SK-N-SH (cell line): ENCODE results near the gene SYNE1. TPM values are rescaled to one million over a fixed set of nuclear protein-coding genes. Genes with fewer than 3 reads are reported as not detected.

Source experiments
- CTCF ChIA-PET: fragments of 300-600, 350-600 bp; formaldehyde crosslinking; extraction: SDS; loops from one replicate; lab custom pipeline; 2021; lab: Yijun Ruan, JAX
- POLR2A ChIA-PET: fragments of 350-600 bp; sonication (Branson Sonifier 250); formaldehyde crosslinking; extraction: SDS; loops from one replicate; lab custom pipeline; 2020; ENCODE audit warnings: antibody characterized with exemption, inconsistent platforms; lab: Yijun Ruan, JAX
- DNase-seq: peaks from one replicate; pipeline ENCODE4 v3.0.0; 2012
- H2AFZ ChIP-seq: fragments of 200-600 bp; sonication (generic); 2 replicates; pipeline ENCODE4 v1.8.1; 2016; ENCODE audit warnings: antibody characterized with exemption, mild to moderate bottlenecking, low read depth
- H3F3A ChIP-seq: fragments of 200-600 bp; sonication (generic); replicated peaks from 2 replicates; pipeline ENCODE3; 2016; ENCODE audit warnings: antibody characterized with exemption, mild to moderate bottlenecking; ENCODE audit not compliant: insufficient read depth
- H3K27ac ChIP-seq, 2 experiments: fragments of 200-500 bp in 1 of 2; fragments of 200-600 bp in 1 of 2; sonication (Bioruptor generic) in 1 of 2; sonication (generic), shearing (Covaris generic) in 1 of 2; 2 replicates each; pipeline versions ENCODE4 v1.5.1 to v1.6.1; 2014 to 2016; ENCODE audit warnings: low read depth in 2 of 2, inconsistent platforms in 1 of 2, low read length in 1 of 2, mild to moderate bottlenecking in 1 of 2, mixed read lengths in 1 of 2
- H3K27me3 ChIP-seq: fragments of 200-600 bp; sonication (generic), shearing (Covaris generic); 2 replicates; pipeline ENCODE4 v1.6.1; 2016; ENCODE audit warnings: mixed run types; ENCODE audit not compliant: insufficient read depth
- H3K36me3 ChIP-seq, 2 experiments: fragments of 200-500 bp in 1 of 2; fragments of 200-600 bp in 1 of 2; sonication (Bioruptor generic) in 1 of 2; sonication (generic) in 1 of 2; replicated peaks in 1 of 2; 2 replicates each; pipeline versions ENCODE3 to v1.5.1; 2014 to 2016; ENCODE audit warnings: low read length in 1 of 2, mild to moderate bottlenecking in 1 of 2; ENCODE audit not compliant: insufficient read depth in 2 of 2, control insufficient read depth in 1 of 2
- H3K4me1 ChIP-seq, 2 experiments: fragments of 200-500 bp in 1 of 2; fragments of 200-600 bp in 1 of 2; sonication (Bioruptor generic) in 1 of 2; sonication (generic), shearing (Covaris generic) in 1 of 2; 2 replicates each; pipeline versions ENCODE4 v1.5.1 to v1.6.1; 2014 to 2016; ENCODE audit warnings: low read depth in 1 of 2, low read length in 1 of 2, mixed run types in 1 of 2; ENCODE audit not compliant: insufficient read depth in 2 of 2, control insufficient read depth in 1 of 2
- H3K4me2 ChIP-seq: fragments of 200-600 bp; sonication (generic), shearing (Covaris generic); 2 replicates; pipeline ENCODE4 v1.6.1; 2017; ENCODE audit warnings: mixed run types
- H3K4me3 ChIP-seq, 2 experiments: fragments of 200-500 bp in 1 of 2; fragments of 200-600 bp in 1 of 2; sonication (Bioruptor generic) in 1 of 2; sonication (generic), shearing (Covaris generic) in 1 of 2; 2 replicates each; pipeline versions ENCODE4 v1.5.1 to v1.8.1; 2014 to 2016; ENCODE audit warnings: low read depth in 2 of 2, inconsistent platforms in 1 of 2, low read length in 1 of 2, mild to moderate bottlenecking in 1 of 2, mixed read lengths in 1 of 2, moderate library complexity in 1 of 2
- H3K79me2 ChIP-seq: fragments of 200-600 bp; sonication (generic); 2 replicates; pipeline ENCODE4 v1.8.1; 2017; ENCODE audit warnings: mild to moderate bottlenecking; ENCODE audit not compliant: insufficient read depth
- H3K9ac ChIP-seq: fragments of 200-600 bp; sonication (generic); 2 replicates; pipeline ENCODE4 v1.6.1; 2017; ENCODE audit warnings: mixed run types
- H3K9me2 ChIP-seq: fragments of 200-600 bp; sonication (generic); 2 replicates; pipeline ENCODE4 v1.6.1; 2017; ENCODE audit warnings: mixed run types
- H3K9me3 ChIP-seq: fragments of 200-600 bp; sonication (generic); 2 replicates; pipeline ENCODE4 v1.6.1; 2017; ENCODE audit warnings: mixed run types, mild to moderate bottlenecking, moderate library complexity
- H4K20me1 ChIP-seq: fragments of 200-600 bp; sonication (generic); 2 replicates; pipeline ENCODE4 v1.6.1; 2017; ENCODE audit warnings: mild to moderate bottlenecking, mixed run types; ENCODE audit not compliant: insufficient read depth
- CHD2 ChIP-seq: fragments of 150-350 bp; IDR thresholded peaks from 2 replicates; pipeline ENCODE4 v1.6.1; 2018; ENCODE audit warnings: low read length; ENCODE audit not compliant: partially characterized antibody
- EZH2phosphoT487 ChIP-seq: fragments of 200-600 bp; sonication (generic); IDR thresholded peaks from 2 replicates; pipeline ENCODE4 v1.6.1; 2017; ENCODE audit warnings: low read depth, mixed run types, mild to moderate bottlenecking, antibody characterized with exemption, moderate library complexity, borderline replicate concordance
- FOXJ3 ChIP-seq: sonication (generic); formaldehyde crosslinking; IDR thresholded peaks from 2 replicates; pipeline ENCODE4 v1.5.1; 2020; ENCODE audit warnings: mild to moderate bottlenecking, missing genetic modification reagents
- GABPA ChIP-seq: IDR thresholded peaks from 2 replicates; pipeline ENCODE4 v1.4.0; 2012; ENCODE audit warnings: low read depth, mild to moderate bottlenecking
- GATA2 ChIP-seq: sonication (generic); formaldehyde crosslinking; IDR thresholded peaks from 2 replicates; pipeline ENCODE4 v1.5.0; 2020; ENCODE audit warnings: mild to moderate bottlenecking, missing genetic modification reagents
- NFIC ChIP-seq: IDR thresholded peaks from 2 replicates; pipeline ENCODE4 v1.4.0; 2012; ENCODE audit warnings: borderline replicate concordance
- NRF1 ChIP-seq: IDR thresholded peaks from 2 replicates; pipeline ENCODE4 v1.6.1; 2012; ENCODE audit warnings: low read depth, mild to moderate bottlenecking, low read length
- SIN3A ChIP-seq: IDR thresholded peaks from 2 replicates; pipeline ENCODE4 v1.6.1; 2012; ENCODE audit warnings: low read depth, mild to moderate bottlenecking, low read length, moderate library complexity, borderline replicate concordance
- TAF1 ChIP-seq: IDR thresholded peaks from 2 replicates; pipeline ENCODE4 v1.6.1; 2012; ENCODE audit warnings: low read depth, mild to moderate bottlenecking, low read length, moderate library complexity, borderline replicate concordance
- TEAD4 ChIP-seq: IDR thresholded peaks from 2 replicates; pipeline ENCODE4 v1.4.0; 2012; ENCODE audit warnings: mild to moderate bottlenecking, borderline replicate concordance; ENCODE audit not compliant: insufficient read depth
- YY1 ChIP-seq: IDR thresholded peaks from 2 replicates; pipeline ENCODE4 v1.4.0; 2012; ENCODE audit warnings: low read depth, mild to moderate bottlenecking
- WGBS: methylation state at CpG from one replicate; pipeline ENCODE4 v1.1.6; 2017; ENCODE audit warnings: low lambda C conversion rate; 5-methylcytosine and 5-hydroxymethylcytosine counted together
- polyA plus RNA-seq, 3 experiments: library from polyadenylated mRNA; depleted of rRNA; stranded (reverse); fragments of >200 nt; gene quantifications; 2 replicates each; pipeline ENCODE4 v1.2.3, GENCODE V29; 2012
- TF ChIP-seq, protein P1 (sequence below): IDR thresholded peaks from 2 replicates; pipeline ENCODE4 v1.4.0; 2012; ENCODE audit warnings: low read depth, borderline replicate concordance
- TF ChIP-seq, protein P2 (sequence below): IDR thresholded peaks from 2 replicates; pipeline ENCODE4 v1.4.0; 2012; ENCODE audit warnings: low read depth, borderline replicate concordance
- TF ChIP-seq, protein P3 (sequence below): IDR thresholded peaks from 2 replicates; pipeline ENCODE4 v1.6.1; 2012; ENCODE audit warnings: mild to moderate bottlenecking, low read depth, low read length, moderate library complexity

The SYNE1 gene
- polyA plus RNA-seq, 1 of the 3 experiments (the other 2 are of a cell fraction), result 31.1 TPM

GRCh38 chr6:152143359-152143758 lies 493.8 kb downstream of the SYNE1 start:
- Histone ChIP-seq H3K9me2 (no peaks in the 10 kb centered on the region), H3K79me2 (no peaks in the 10 kb centered on the region), H3K9ac (no peak overlapping the region), H3K4me1 (peaks cover 0 to 3% of the 10 kb centered on the region in 2 experiments; a peak in 1 of 4 replicates), H3K36me3 (peaks cover 53 to 55% of the 10 kb centered on the region in 2 experiments), H3K4me3 (no peak overlapping the region), H3K4me2 (no peak overlapping the region), H4K20me1 (peaks cover 8% of the 10 kb centered on the region), H3F3A (peaks cover 21% of the 10 kb centered on the region), H3K27ac (no peak overlapping the region), H3K27me3 (no peaks in the 10 kb centered on the region), H3K9me3 (no peaks in the 10 kb centered on the region), H2AFZ (no peak overlapping the region)
- DNase-seq, result no peak
- POLR2A ChIA-PET, result no interaction called here
- TF ChIP-seq TEAD4 (no peak), NFIC (no peak), EZH2phosphoT487 (no peak), GATA2 (CRISPR knock-in tag) (no peak), TAF1 (no peak), FOXJ3 (CRISPR knock-in tag) (no peak), NRF1 (no peak), CHD2 (no peak), SIN3A (no peak), YY1 (no peak), GABPA (no peak)
- TF ChIP-seq, protein P1, sequence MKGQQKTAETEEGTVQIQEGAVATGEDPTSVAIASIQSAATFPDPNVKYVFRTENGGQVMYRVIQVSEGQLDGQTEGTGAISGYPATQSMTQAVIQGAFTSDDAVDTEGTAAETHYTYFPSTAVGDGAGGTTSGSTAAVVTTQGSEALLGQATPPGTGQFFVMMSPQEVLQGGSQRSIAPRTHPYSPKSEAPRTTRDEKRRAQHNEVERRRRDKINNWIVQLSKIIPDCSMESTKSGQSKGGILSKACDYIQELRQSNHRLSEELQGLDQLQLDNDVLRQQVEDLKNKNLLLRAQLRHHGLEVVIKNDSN, result no peak
- TF ChIP-seq, protein P2, sequence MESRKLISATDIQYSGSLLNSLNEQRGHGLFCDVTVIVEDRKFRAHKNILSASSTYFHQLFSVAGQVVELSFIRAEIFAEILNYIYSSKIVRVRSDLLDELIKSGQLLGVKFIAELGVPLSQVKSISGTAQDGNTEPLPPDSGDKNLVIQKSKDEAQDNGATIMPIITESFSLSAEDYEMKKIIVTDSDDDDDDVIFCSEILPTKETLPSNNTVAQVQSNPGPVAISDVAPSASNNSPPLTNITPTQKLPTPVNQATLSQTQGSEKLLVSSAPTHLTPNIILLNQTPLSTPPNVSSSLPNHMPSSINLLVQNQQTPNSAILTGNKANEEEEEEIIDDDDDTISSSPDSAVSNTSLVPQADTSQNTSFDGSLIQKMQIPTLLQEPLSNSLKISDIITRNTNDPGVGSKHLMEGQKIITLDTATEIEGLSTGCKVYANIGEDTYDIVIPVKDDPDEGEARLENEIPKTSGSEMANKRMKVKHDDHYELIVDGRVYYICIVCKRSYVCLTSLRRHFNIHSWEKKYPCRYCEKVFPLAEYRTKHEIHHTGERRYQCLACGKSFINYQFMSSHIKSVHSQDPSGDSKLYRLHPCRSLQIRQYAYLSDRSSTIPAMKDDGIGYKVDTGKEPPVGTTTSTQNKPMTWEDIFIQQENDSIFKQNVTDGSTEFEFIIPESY, result no peak
- TF ChIP-seq, protein P3, sequence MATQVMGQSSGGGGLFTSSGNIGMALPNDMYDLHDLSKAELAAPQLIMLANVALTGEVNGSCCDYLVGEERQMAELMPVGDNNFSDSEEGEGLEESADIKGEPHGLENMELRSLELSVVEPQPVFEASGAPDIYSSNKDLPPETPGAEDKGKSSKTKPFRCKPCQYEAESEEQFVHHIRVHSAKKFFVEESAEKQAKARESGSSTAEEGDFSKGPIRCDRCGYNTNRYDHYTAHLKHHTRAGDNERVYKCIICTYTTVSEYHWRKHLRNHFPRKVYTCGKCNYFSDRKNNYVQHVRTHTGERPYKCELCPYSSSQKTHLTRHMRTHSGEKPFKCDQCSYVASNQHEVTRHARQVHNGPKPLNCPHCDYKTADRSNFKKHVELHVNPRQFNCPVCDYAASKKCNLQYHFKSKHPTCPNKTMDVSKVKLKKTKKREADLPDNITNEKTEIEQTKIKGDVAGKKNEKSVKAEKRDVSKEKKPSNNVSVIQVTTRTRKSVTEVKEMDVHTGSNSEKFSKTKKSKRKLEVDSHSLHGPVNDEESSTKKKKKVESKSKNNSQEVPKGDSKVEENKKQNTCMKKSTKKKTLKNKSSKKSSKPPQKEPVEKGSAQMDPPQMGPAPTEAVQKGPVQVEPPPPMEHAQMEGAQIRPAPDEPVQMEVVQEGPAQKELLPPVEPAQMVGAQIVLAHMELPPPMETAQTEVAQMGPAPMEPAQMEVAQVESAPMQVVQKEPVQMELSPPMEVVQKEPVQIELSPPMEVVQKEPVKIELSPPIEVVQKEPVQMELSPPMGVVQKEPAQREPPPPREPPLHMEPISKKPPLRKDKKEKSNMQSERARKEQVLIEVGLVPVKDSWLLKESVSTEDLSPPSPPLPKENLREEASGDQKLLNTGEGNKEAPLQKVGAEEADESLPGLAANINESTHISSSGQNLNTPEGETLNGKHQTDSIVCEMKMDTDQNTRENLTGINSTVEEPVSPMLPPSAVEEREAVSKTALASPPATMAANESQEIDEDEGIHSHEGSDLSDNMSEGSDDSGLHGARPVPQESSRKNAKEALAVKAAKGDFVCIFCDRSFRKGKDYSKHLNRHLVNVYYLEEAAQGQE, result no peak
- WGBS, result 92% methylated on average over 6 of the region's 11 CpGs
- CTCF ChIA-PET, result interaction anchor here (2.8 kb wide), 1 partner anchor 18 kb away, joined by 10 read pairs; no protein-coding TSS in a partner anchor
